Hepatocyte (in vitro differentiated cells): ENCODE measurements around the gene NCAPH2. TPM values are rescaled to one million over a fixed set of nuclear protein-coding genes. Genes with fewer than 3 reads are reported as not detected.
"Not testable (repeated sequence)": the region's sequence is repeated elsewhere in the genome, so short reads cannot be mapped to it uniquely, and the experiment has no call there.

Experiments used
- DNase-seq: peaks from one replicate; pipeline ENCODE4 v3.0.0-alpha.2; 2016; ENCODE audit warnings: low spot score
- H2AFZ ChIP-seq: fragments of 200-600 bp; sonication (generic); 2 replicates; pipeline ENCODE4 v1.6.0; 2016; ENCODE audit warnings: antibody characterized with exemption, mild to moderate bottlenecking
- H3K27ac ChIP-seq: fragments of 200-600 bp; sonication (generic); 2 replicates; pipeline ENCODE4 v1.5.1; 2016; ENCODE audit warnings: mild to moderate bottlenecking
- H3K27me3 ChIP-seq: fragments of 200-600 bp; sonication (generic); 2 replicates; pipeline ENCODE4 v1.6.1; 2016
- H3K36me3 ChIP-seq: fragments of 200-600 bp; sonication (generic); replicated peaks from 2 replicates; pipeline ENCODE4 v1.5.1; 2016; ENCODE audit warnings: low read depth; ENCODE audit not compliant: insufficient read depth
- H3K4me1 ChIP-seq: fragments of 200-600 bp; sonication (generic); 2 replicates; pipeline ENCODE4 v1.5.1; 2016; ENCODE audit warnings: mild to moderate bottlenecking, moderate library complexity; ENCODE audit not compliant: insufficient read depth
- H3K4me2 ChIP-seq: fragments of 200-600 bp; sonication (generic); 2 replicates; pipeline ENCODE4 v1.6.0; 2016
- H3K4me3 ChIP-seq: fragments of 200-600 bp; sonication (generic); 2 replicates; pipeline ENCODE4 v1.5.1; 2016; ENCODE audit warnings: mild to moderate bottlenecking
- H3K79me2 ChIP-seq: fragments of 200-600 bp; sonication (generic); 2 replicates; pipeline ENCODE4 v1.6.0; 2017; ENCODE audit warnings: mild to moderate bottlenecking
- H3K9me2 ChIP-seq: fragments of 200-600 bp; sonication (generic); replicated peaks from 2 replicates; pipeline ENCODE4 v1.6.0; 2017; ENCODE audit warnings: mild to moderate bottlenecking; ENCODE audit not compliant: insufficient read depth
- H3K9me3 ChIP-seq: fragments of 200-600 bp; sonication (generic); 2 replicates; pipeline ENCODE4 v1.5.1; 2016; ENCODE audit warnings: low read depth, mild to moderate bottlenecking
- H4K20me1 ChIP-seq: fragments of 200-600 bp; sonication (generic); 2 replicates; pipeline ENCODE4 v1.6.0; 2016; ENCODE audit warnings: mild to moderate bottlenecking; ENCODE audit not compliant: insufficient read depth, poor library complexity, severe bottlenecking
- EZH2 ChIP-seq: fragments of 200-600 bp; sonication (generic); IDR thresholded peaks from 2 replicates; pipeline ENCODE4 v1.6.1; 2016; ENCODE audit warnings: antibody characterized with exemption, mild to moderate bottlenecking, borderline replicate concordance
- EZH2phosphoT487 ChIP-seq: fragments of 200-600 bp; sonication (generic); IDR thresholded peaks from one replicate; pipeline ENCODE4 v1.6.1; 2018; ENCODE audit warnings: antibody characterized with exemption, mild to moderate bottlenecking, low read depth, moderate library complexity; ENCODE audit not compliant: unreplicated experiment, severe bottlenecking
- WGBS: methylation state at CpG from one replicate; pipeline ENCODE4 v1.1.6; 2016; ENCODE audit warnings: low lambda C conversion rate; ENCODE audit errors: missing lambda C conversion rate; 5-methylcytosine and 5-hydroxymethylcytosine counted together
- polyA plus RNA-seq: library from polyadenylated mRNA; unstranded; fragments of >200 nt; fragmentation: Nextera tagmentation; extraction: Ambion mirVana; gene quantifications from 2 replicates; pipeline ENCODE4 v1.2.1, GENCODE V29; 2016
- total RNA-seq: library from RNA; depleted of rRNA; stranded (reverse); fragments of >200 nt; gene quantifications from 2 replicates; pipeline ENCODE4 v1.2.3, GENCODE V29; 2014
- TF ChIP-seq, protein P1 (sequence below): fragments of 200-600 bp; sonication (generic); IDR thresholded peaks from 2 replicates; pipeline ENCODE4 v1.5.1; 2016; ENCODE audit warnings: antibody characterized with exemption, mild to moderate bottlenecking; ENCODE audit not compliant: poor library complexity

The NCAPH2 gene
- total and polyA plus RNA-seq, 2 experiments from 2014 or later: 25.6 to 40.6 TPM

DNA sequence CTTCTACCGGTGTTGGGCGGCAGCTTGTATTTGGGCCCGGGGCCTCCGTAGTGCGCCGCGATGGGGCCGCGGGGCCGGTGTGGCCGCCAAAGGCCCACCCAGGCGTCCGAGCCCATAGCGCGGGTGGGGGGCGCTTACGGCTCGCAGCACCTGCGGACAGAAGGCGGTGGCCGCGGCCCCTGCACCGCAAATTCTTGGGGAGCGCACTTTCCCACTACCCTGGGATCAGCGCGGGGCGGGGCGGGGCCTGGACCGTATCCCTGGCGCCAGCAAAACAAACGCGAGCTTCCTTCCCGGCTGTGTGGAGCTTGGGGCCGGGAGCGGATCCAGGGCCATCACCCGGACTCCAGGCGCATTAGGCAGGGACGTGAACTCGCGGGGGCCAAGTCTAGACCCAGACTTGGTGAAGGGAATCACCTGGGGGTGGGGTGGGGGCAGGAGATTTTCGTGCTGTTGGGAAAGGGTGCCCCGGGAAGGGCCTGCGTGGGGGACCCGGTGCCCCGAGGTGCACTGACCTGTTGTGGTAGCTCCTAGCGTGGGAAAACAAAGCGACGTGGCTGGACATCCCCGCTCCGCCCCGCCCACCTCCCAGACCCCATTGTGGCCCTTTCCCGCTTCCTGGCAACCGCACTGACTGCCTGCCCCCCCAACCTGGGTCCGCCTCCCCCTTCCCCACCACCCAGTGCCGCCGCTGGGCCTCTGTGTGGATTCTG lies 24.1 kb downstream of the NCAPH2 start:
- Histone ChIP-seq H3K4me2 (peak overlapping the region; percentile 99), H3K27me3 (peaks cover 11% of the 10 kb centered on the region), H4K20me1 (no peaks in the 10 kb centered on the region), H2AFZ (peak overlapping the region; percentile 49), H3K36me3 (no peaks in the 10 kb centered on the region), H3K9me3 (no peaks in the 10 kb centered on the region), H3K9me2 (no peaks in the 10 kb centered on the region), H3K4me3 (peak overlapping the region; percentile 52), H3K4me1 (peaks cover 35% of the 10 kb centered on the region), H3K79me2 (no peaks in the 10 kb centered on the region), H3K27ac (peak overlapping the region; percentile 96)
- WGBS: 8% methylated on average over 30 of the region's 56 CpGs
- peak; percentile 77 for DNase-seq
- TF ChIP-seq EZH2phosphoT487: no peak
- no peak for TF ChIP-seq EZH2
- TF ChIP-seq, protein P1, sequence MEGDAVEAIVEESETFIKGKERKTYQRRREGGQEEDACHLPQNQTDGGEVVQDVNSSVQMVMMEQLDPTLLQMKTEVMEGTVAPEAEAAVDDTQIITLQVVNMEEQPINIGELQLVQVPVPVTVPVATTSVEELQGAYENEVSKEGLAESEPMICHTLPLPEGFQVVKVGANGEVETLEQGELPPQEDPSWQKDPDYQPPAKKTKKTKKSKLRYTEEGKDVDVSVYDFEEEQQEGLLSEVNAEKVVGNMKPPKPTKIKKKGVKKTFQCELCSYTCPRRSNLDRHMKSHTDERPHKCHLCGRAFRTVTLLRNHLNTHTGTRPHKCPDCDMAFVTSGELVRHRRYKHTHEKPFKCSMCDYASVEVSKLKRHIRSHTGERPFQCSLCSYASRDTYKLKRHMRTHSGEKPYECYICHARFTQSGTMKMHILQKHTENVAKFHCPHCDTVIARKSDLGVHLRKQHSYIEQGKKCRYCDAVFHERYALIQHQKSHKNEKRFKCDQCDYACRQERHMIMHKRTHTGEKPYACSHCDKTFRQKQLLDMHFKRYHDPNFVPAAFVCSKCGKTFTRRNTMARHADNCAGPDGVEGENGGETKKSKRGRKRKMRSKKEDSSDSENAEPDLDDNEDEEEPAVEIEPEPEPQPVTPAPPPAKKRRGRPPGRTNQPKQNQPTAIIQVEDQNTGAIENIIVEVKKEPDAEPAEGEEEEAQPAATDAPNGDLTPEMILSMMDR: no peak

DNA sequence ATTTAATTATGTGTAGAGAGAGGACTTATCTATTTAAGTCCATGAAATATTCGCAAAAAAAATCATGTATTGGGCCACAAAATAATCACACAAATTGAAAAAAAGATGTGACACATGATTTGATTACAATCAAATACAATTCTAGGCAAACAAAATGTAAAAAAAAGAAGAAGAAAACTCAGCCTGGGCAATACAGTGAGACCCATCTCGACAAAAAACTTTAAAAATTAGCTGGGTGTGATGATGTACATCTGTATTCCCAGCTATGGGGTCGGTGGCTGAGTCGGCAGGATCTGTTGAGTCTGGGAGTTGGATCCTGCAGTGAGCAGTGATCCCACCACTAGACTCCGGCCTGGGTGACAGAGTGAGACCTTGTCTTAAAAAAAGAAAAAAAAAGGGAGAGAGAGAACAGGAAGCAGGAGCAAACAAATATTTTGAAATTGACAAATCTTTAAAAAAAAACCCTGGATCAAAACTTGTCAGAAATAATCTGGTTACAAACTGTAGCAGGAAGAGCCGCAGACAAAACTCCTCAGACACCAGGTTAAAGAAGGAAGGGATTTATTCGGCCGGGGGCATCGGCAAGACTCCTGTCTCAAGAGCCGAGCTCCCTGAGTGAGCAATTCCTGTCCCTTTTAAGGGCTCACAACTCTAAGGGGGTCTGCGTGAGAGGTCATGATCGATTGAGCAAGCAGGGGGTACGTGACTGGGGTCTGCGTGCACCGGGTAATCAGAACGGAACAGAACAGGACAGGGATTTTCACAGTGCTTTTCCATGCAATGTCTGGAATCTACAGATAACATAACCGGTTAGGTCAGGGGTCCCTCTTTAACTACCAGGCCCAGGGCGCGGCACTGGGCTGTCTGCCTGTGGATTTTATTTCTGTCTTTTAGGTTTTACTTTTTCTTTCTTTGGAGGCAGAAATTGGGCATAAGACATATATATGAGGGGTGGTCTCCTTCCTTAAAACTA lies 25.1 kb downstream of the NCAPH2 start:
- H3K4me1 ChIP-seq: peaks cover 32% of the 10 kb centered on the region
- H3K9me3 ChIP-seq: no peaks in the 10 kb centered on the region
- peak overlapping the region; percentile 96 for H3K27ac ChIP-seq
- no peak overlapping the region for H2AFZ ChIP-seq
- no peaks in the 10 kb centered on the region for H3K79me2 ChIP-seq
- H3K27me3 ChIP-seq: peaks cover 11% of the 10 kb centered on the region
- peak; percentile 21 for DNase-seq
- TF ChIP-seq, protein P1: no peak
- TF ChIP-seq EZH2phosphoT487 (no peak), EZH2 (no peak)
- no peaks in the 10 kb centered on the region for H3K9me2 ChIP-seq
- WGBS: 60% methylated on average over 19 of the region's 19 CpGs
- no peak overlapping the region for H3K4me3 ChIP-seq
- no peaks in the 10 kb centered on the region for H3K36me3 ChIP-seq
- H4K20me1 ChIP-seq: no peaks in the 10 kb centered on the region
- peak overlapping the region; percentile 99 for H3K4me2 ChIP-seq

DNA sequence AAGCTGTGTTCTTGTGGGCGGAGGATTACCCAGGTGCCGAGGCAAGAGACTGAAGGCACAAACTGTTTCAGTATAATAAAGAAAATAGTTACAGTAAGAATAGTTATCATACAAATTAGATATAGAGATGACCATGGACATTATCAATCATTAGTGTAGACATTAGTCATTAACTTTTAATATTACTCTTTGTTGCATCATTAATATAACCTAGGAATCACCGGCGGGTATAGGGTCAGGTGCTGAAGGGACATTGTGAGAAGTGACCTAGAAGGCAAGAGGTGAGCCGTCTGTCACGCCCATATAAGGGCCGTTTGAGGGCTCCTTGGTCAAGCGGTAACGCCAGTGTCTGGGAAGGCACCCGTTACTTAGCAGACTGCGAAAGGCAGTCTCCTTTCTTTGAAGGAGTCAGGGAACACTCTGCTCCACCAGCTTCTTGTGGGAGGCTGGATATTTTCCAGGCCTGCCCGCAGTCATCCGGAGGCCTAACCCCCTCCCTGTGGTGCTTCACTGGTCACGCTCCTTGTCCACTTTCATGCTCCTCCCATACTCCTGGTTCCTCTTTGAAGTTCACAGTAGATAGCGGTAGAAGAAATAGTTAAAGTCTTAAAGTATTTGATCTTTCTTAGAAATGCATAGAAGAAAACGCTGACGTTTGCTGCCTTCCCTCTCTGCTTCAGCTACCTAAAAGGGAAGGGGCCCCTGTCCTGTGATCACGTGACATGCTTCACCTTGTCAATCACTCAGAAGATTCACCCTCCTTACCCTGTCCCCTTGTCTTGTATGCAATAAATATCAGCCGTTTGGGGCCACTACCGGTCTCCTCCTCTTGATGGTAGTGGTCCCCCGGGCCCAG lies 26.1 kb downstream of the NCAPH2 start:
- Histone ChIP-seq H3K4me2 (peak overlapping the region; percentile 99), H3K4me1 (peaks cover 35% of the 10 kb centered on the region), H3K27me3 (peaks cover 11% of the 10 kb centered on the region), H3K27ac (peak overlapping the region; percentile 96)
- not testable (repeated sequence) for H3K4me3 ChIP-seq, H3K79me2 ChIP-seq, H3K36me3 ChIP-seq, H2AFZ ChIP-seq, H4K20me1 ChIP-seq, H3K9me2 ChIP-seq, H3K9me3 ChIP-seq
- peak; percentile 53 for DNase-seq
- WGBS: 45% methylated on average over 21 of the region's 21 CpGs
